Suprapubic skin (tissue), 4 donors: ENCODE measurements around the gene REG4. TPM values are rescaled to one million over a fixed set of nuclear protein-coding genes. Genes with fewer than 3 reads are reported as not detected.

ENCODE experiments used
- DNase-seq, 2 donors: peaks; one replicate each; pipeline ENCODE4 v3.0.0-alpha.2; 2019; ENCODE audit warnings: low spot score in 2 of 2
- H3K27ac ChIP-seq: fragments of 200-600 bp; sonication (generic); one replicate; pipeline ENCODE4 v1.5.1; 2019
- H3K27me3 ChIP-seq: fragments of 200-600 bp; sonication (generic); one replicate; pipeline ENCODE4 v1.5.1; 2019
- H3K36me3 ChIP-seq: fragments of 200-600 bp; sonication (generic); one replicate; pipeline ENCODE4 v1.5.1; 2019
- H3K4me1 ChIP-seq: fragments of 200-600 bp; sonication (generic); one replicate; pipeline ENCODE4 v1.5.1; 2019
- H3K4me3 ChIP-seq: fragments of 200-600 bp; sonication (generic); one replicate; pipeline ENCODE4 v1.5.1; 2019; ENCODE audit warnings: mild to moderate bottlenecking
- H3K9me3 ChIP-seq: fragments of 200-600 bp; sonication (generic); one replicate; pipeline ENCODE4 v1.5.1; 2019
- EP300 ChIP-seq: sonication (generic); formaldehyde crosslinking; IDR thresholded peaks from one replicate; pipeline ENCODE4 v1.6.1; 2017; ENCODE audit warnings: antibody characterized with exemption
- POLR2A ChIP-seq, 2 donors: fragments of 450-650 bp; IDR thresholded peaks; one replicate each; pipeline ENCODE4 v1.6.1; 2017; ENCODE audit warnings: antibody characterized with exemption in 2 of 2, mild to moderate bottlenecking in 2 of 2, moderate library complexity in 2 of 2
- POLR2AphosphoS5 ChIP-seq, 3 donors: sonication (generic); formaldehyde crosslinking; IDR thresholded peaks; one replicate each; pipeline ENCODE4 v1.6.1; 2017; ENCODE audit warnings: antibody characterized with exemption in 3 of 3
- WGBS: methylation state at CpG from one replicate; pipeline ENCODE4 v1.1.5; 2018; 5-methylcytosine and 5-hydroxymethylcytosine counted together
- total RNA-seq, 4 donors: library from RNA; depleted of rRNA; stranded (reverse); fragments of >200 nt; gene quantifications; one replicate each; pipeline ENCODE4 v1.1.0, GENCODE V29; 2016
- TF ChIP-seq, protein P1 (sequence below), 2 donors: fragments of 200-600 bp in 1 of 2; fragments of 450-650 bp in 1 of 2; sonication (generic) in 1 of 2; IDR thresholded peaks; one replicate each; pipeline ENCODE4 v1.5.1; 2016 to 2019; ENCODE audit warnings: antibody characterized with exemption in 2 of 2, mild to moderate bottlenecking in 1 of 2, moderate library complexity in 1 of 2

The REG4 gene
- total RNA-seq, 4 donors from 2014 or later: not detected

DNA sequence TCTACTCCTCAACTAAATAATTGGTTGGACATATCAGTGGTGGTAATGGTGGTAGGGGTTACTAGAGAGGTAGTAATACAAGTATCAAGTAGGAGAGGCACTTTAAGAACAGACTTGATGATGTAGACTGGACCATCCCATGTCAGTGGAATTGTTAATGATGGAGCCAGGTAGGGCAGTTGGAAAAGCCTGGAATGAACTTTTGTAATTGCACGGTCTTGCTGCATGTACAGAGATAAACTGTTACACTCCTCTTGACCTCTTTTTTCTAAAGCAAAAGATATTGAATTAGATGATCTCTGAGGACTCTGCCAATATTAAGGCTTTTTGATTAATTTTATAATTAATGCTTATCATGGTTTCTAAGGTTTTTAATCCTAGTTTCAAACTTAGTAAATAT lies 48.3 kb downstream of the REG4 start:
- DNase-seq: no peak
- Histone ChIP-seq H3K36me3 (no peaks in the 10 kb centered on the region), H3K27me3 (no peaks in the 10 kb centered on the region), H3K4me1 (peaks cover 19% of the 10 kb centered on the region), H3K9me3 (no peaks in the 10 kb centered on the region), H3K4me3 (no peak overlapping the region), H3K27ac (no peak overlapping the region)
- TF ChIP-seq EP300: no peak
- TF ChIP-seq POLR2AphosphoS5 (IDR thresholded peaks at IDR 0.05): no peak
- TF ChIP-seq, protein P1, sequence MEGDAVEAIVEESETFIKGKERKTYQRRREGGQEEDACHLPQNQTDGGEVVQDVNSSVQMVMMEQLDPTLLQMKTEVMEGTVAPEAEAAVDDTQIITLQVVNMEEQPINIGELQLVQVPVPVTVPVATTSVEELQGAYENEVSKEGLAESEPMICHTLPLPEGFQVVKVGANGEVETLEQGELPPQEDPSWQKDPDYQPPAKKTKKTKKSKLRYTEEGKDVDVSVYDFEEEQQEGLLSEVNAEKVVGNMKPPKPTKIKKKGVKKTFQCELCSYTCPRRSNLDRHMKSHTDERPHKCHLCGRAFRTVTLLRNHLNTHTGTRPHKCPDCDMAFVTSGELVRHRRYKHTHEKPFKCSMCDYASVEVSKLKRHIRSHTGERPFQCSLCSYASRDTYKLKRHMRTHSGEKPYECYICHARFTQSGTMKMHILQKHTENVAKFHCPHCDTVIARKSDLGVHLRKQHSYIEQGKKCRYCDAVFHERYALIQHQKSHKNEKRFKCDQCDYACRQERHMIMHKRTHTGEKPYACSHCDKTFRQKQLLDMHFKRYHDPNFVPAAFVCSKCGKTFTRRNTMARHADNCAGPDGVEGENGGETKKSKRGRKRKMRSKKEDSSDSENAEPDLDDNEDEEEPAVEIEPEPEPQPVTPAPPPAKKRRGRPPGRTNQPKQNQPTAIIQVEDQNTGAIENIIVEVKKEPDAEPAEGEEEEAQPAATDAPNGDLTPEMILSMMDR (IDR thresholded peaks at IDR 0.05): no peak
- no peak for TF ChIP-seq POLR2A (IDR thresholded peaks at IDR 0.05)
- WGBS: 86% methylated on average over 1 of the region's 1 CpG

DNA sequence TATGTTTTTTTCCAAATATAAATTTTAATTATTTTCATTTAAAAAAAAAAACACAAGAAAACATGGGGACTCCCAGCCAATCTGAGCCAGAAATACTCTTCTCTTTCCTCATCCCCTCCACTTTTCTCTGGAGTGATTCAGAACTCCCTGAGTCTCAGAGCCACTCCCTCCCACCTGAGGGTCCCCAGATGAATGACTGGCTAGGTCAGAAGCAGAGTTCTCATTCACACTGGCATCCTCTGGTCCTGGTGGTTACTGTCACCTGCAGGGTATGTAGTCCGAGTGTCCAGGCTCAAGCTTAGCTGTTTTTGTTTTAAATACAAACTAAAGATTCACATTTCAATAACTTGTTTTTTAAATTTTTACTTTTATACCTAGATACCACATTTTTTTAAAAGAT lies 48.9 kb downstream of the REG4 start:
- Histone ChIP-seq H3K27ac (no peak overlapping the region), H3K9me3 (no peaks in the 10 kb centered on the region), H3K36me3 (no peaks in the 10 kb centered on the region), H3K4me3 (no peak overlapping the region), H3K27me3 (no peaks in the 10 kb centered on the region), H3K4me1 (peaks cover 21% of the 10 kb centered on the region)
- no peak for TF ChIP-seq EP300
- no peak for TF ChIP-seq POLR2A (IDR thresholded peaks at IDR 0.05)
- no peak for TF ChIP-seq POLR2AphosphoS5 (IDR thresholded peaks at IDR 0.05)
- TF ChIP-seq, protein P1 (IDR thresholded peaks at IDR 0.05): no peak
- DNase-seq: no peak
- WGBS: 78% methylated on average over 1 of the region's 1 CpG

DNA sequence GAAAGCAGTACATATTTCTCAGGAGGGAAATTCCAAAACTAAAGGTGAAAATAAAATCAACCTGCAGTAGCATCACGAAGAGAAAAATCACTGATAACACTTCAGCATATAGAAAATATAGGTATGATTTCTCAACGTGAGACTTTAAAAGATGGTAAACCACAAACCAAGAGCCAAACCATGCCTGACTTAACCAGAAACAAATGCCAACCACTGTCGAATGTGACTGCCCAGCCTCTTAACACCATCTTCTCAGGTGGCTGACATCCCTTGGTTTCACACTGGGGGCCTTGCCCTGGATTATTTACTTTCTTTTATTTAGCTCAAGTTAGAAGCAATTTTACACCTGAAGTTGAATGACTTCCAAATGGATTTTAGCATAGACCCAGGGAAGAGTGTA lies 52.7 kb downstream of the REG4 start:
- WGBS: 54% methylated on average over 3 of the region's 3 CpGs
- Histone ChIP-seq H3K36me3 (no peaks in the 10 kb centered on the region), H3K27me3 (no peaks in the 10 kb centered on the region), H3K4me1 (peaks cover 11% of the 10 kb centered on the region), H3K9me3 (no peaks in the 10 kb centered on the region), H3K27ac (no peak overlapping the region), H3K4me3 (no peak overlapping the region)
- no peak for TF ChIP-seq EP300
- TF ChIP-seq, protein P1 (IDR thresholded peaks at IDR 0.05): no peak
- no peak for TF ChIP-seq POLR2A (IDR thresholded peaks at IDR 0.05)
- TF ChIP-seq POLR2AphosphoS5 (IDR thresholded peaks at IDR 0.05): no peak
- DNase-seq: no peak

DNA sequence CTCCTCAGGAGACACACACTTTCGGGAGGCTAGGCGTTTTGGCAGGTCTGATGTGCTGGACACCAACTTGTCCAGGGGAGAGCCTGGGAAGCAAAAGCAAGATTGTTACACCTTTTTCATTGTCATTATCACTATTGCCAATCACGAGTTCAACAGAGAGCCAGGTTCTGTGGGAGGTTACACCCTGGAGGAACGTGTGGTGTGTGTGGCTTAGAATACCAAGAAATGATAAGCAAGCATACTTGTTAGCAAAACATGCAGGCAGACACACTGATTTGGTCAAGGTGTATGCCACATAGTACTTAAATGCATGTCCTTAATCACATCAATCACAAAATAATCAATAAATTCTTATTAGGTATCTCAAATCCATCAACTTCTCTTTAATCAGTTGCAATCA lies 58.7 kb downstream of the REG4 start:
- H3K4me1 ChIP-seq: peaks cover 11% of the 10 kb centered on the region
- H3K27ac ChIP-seq: no peak overlapping the region
- H3K27me3 ChIP-seq: no peaks in the 10 kb centered on the region
- H3K36me3 ChIP-seq: no peaks in the 10 kb centered on the region
- H3K4me3 ChIP-seq: no peak overlapping the region
- WGBS: 71% methylated on average over 4 of the region's 4 CpGs
- H3K9me3 ChIP-seq: no peaks in the 10 kb centered on the region
- DNase-seq: no peak
- no peak for TF ChIP-seq POLR2AphosphoS5 (IDR thresholded peaks at IDR 0.05)
- TF ChIP-seq EP300: no peak
- no peak for TF ChIP-seq POLR2A (IDR thresholded peaks at IDR 0.05)
- TF ChIP-seq, protein P1 (IDR thresholded peaks at IDR 0.05): no peak

DNA sequence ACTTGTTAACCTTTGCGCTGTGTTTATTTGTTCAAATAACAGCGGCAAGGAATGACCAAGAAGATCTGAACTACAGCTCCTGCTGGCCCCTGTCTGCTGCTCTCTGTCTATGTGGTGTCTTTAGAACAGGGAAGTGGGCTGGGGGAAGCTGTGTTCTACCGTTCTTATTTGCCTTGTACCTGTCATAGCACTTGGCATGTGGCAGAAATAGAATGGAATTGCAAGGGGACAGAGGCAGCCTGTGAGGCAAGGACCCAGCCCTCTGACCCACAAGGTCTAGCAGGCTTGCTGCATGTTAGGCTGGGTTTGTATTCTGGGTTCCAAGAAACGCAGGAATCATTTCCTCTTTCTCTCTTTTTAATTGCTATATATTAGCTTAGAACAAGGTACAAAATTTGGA lies 63.2 kb downstream of the REG4 start:
- Histone ChIP-seq H3K27ac (no peak overlapping the region), H3K4me3 (no peak overlapping the region), H3K36me3 (no peaks in the 10 kb centered on the region), H3K9me3 (no peaks in the 10 kb centered on the region), H3K27me3 (no peaks in the 10 kb centered on the region), H3K4me1 (peaks cover 30% of the 10 kb centered on the region)
- no peak for TF ChIP-seq EP300
- no peak for TF ChIP-seq POLR2AphosphoS5 (IDR thresholded peaks at IDR 0.05)
- TF ChIP-seq, protein P1 (IDR thresholded peaks at IDR 0.05): no peak
- no peak for TF ChIP-seq POLR2A (IDR thresholded peaks at IDR 0.05)
- WGBS: 72% methylated on average over 4 of the region's 4 CpGs
- no peak for DNase-seq
